Left ventricle myocardium superior (tissue), 1 donor: ENCODE measurements around the gene MAP3K9. TPM values are rescaled to one million over a fixed set of nuclear protein-coding genes. Genes with fewer than 3 reads are reported as not detected.

ENCODE experiments used
- ATAC-seq: fragments of 200-7000 bp; cut with Tn5 transposase; one replicate; pipeline ENCODE4 v1.9.1; 2020; ENCODE audit warnings: mild to moderate bottlenecking, moderate library complexity
- DNase-seq: peaks from one replicate; pipeline ENCODE4 v3.0.0-alpha.2; 2020
- intact Hi-C: fragments of 100-400 bp; cut with micrococcal nuclease; formaldehyde crosslinking; loops from one replicate; pipeline ENCODE4 v1.11.0; 2022
- total RNA-seq: library from RNA; stranded (reverse); fragmentation: NEBNext Ultra II Directional; extraction: Animal tissue kit (Norgen Biotek cat#: 25700); gene quantifications from one replicate; pipeline ENCODE4 v1.2.1, GENCODE V29; 2021
- donor health status: DM: no; HTN: yes; CAD: no; lungs with severe emphysema.

MAP3K9 gene
- total RNA-seq, 1 donor from 2014 or later = 1.6 TPM

GRCh38 chr14:70822530-70823185 is 13.3 kb upstream of the MAP3K9 start:
- ATAC-seq (peak; percentile 60), DNase-seq (peak; percentile 57)
- intact Hi-C loops = no loop called here

DNA sequence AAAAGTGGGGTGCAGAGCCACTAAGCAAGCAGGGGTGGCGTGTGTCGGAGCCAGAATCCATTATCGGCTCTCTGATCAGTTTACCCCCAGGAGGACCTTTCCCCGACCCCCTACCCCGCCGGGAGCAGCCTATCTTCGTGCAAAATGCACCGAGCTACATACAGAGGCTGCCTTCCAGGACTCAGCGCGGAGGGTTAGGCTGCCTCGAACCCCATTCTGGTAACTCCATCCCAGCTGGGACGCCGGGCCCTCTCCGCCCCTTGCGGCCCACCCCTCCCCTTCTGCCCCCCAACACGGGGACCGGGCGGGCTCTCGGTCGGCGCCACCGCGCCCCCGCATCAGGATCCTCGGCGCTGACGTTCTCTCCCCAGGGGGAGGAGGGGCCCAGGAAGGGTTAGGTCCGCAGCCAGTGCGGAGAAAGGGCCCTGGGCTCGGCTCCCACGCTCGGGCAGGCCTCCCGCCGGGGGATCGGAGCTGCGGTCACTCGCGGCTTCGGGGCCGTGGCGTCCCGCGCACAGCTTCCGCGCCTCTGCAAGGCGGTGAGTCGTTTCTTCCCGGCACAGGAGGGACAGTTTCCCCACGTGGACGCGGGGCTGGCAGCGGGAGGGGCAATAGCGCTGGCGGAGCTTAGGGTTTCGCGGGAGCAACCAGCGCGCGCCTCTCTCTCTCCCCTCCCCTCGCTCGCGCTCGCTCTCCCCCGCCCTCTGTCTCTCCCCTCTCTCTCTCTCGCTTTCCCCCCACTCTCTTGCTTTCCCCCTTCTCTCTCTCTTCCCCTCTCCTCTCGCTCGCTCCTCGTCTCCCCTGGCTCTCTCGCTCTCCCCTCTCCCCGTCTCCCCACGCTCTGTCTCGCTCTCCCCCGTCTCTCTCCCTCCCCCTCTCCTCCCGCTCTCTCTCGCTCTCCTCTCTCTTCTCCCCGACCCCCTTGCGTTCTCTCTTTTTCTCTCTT is 12.5 kb upstream of the MAP3K9 start:
- DNase-seq (peak; percentile 70), ATAC-seq (peak; percentile 62)
- intact Hi-C loops = no loop called here

DNA sequence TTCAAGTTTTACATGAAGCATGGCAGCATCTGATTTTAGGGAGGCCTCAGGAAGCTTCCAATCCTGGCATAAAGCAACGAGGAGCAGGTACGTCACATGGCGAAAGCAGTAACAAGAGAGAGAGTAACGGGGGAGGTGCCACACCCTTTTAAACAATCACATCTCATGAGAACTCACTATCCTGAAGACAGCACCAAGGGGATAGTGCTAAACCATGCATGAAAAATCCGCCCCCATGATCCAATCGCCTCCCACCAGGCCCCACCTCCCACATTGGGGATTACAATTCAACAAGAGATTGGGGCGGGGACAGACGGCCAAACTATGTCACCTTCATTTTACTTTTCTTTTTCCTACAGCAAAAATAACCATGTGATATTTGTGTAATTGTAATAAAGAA is 7.2 kb upstream of the MAP3K9 start:
- ATAC-seq (no peak), DNase-seq (no peak)
- intact Hi-C loops = loop anchor here (5.0 kb wide), 1 partner anchor 156 kb away; no protein-coding TSS in a partner anchor

DNA sequence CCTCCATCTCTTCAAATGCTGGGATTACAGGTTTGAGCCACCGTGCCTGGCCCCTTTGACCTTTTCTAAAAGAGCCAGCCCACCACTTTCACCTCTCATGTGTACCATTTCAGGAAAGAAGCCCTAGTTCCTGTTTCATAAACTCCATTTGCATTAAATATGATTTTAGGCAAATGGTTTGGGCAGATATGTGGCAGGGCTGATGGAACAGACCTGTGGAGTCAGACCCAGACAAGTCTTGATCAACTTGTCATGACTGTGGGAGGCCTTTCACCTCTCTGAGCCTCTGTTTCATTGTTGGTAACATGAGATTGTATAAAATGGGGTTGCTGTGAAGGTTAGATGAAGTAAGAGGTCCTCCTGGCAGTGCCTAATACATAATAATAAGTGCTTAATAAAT is 5.2 kb upstream of the MAP3K9 start:
- DNase-seq = no peak
- intact Hi-C loops = no loop called here

DNA sequence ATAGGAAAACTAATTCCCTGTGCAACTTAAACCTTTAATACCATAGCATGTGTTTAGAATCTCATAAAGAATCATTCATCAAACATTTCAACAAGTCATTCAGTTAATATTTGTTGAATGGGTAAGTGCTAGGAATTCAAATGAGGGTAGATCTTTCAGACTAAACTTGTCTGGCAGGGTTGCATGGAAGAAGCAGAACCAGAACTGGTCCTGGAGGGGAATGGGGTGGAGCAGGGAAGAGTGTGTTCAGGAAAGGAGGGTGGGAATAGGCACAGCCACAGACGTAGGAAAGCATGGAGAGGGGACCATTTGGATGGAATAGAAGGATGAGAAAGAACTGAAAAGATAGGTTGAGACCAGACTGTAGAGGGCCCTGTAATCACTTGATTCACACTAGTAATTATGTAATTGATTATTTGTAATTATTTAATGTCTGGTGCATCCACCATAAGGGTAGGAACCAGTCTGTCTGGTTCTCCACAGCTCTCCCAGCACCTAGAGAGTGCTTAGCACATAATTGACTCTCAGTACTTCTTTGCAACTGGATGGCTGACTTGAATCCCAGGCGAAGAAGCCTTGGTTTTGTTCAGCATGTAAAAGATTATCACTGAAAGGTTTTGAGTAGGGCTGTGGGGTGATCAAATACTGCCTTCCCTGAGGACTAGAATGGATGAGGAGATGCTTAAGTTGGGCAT is 3.0 kb upstream of the MAP3K9 start:
- intact Hi-C loops = no loop called here
- ATAC-seq (no peak), DNase-seq (no peak)

More for the DNA sequence above, 5.2 kb upstream of the MAP3K9 start:
- no peak for ATAC-seq

- DNase-seq (no peak), ATAC-seq (no peak)
- intact Hi-C loops = no loop called here
These were observed 2.3 kb upstream of the MAP3K9 start for GRCh38 chr14:70811578-70811977.

GRCh38 chr14:70811050-70811449 is 1.7 kb upstream of the MAP3K9 start:
- ATAC-seq (no peak), DNase-seq (no peak)
- intact Hi-C loops = no loop called here

- DNase-seq (no peak), ATAC-seq (no peak)
- intact Hi-C loops = no loop called here
These were observed 1.3 kb upstream of the MAP3K9 start for GRCh38 chr14:70810621-70811020.

GRCh38 chr14:70808416-70809224 is 693 bp downstream of the MAP3K9 start:
- intact Hi-C loops = no loop called here
- peak; percentile 17 for ATAC-seq
- DNase-seq = peak; percentile 51

DNA sequence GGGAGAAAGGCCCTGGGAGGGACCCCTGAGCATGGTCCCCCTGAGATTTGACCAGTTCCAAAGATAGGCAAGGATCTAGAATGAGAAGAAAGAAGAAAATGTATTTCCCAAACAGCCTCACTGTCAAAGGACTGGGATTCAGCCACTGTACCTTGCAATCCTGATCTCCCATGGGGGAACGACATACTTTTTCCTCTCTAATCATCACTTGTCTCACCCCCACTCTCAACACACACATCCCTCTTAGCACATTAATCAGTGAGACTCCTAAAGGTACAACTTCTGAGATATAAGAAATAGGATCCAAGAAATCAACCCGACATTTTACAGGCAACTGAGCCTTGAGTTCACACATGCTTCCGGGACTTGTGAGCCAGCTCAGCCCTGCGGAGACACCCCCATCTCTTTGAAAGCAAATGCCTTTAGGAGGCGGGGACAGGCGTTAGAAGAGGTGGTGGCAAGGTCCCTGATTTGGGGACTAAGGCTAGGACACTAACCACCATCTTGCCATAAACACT is 1.4 kb downstream of the MAP3K9 start:
- no peak for ATAC-seq
- intact Hi-C loops = no loop called here
- DNase-seq = no peak

GRCh38 chr14:70804556-70805162 is 4.7 kb downstream of the MAP3K9 start:
- ATAC-seq (no peak), DNase-seq (no peak)
- intact Hi-C loops = no loop called here

DNA sequence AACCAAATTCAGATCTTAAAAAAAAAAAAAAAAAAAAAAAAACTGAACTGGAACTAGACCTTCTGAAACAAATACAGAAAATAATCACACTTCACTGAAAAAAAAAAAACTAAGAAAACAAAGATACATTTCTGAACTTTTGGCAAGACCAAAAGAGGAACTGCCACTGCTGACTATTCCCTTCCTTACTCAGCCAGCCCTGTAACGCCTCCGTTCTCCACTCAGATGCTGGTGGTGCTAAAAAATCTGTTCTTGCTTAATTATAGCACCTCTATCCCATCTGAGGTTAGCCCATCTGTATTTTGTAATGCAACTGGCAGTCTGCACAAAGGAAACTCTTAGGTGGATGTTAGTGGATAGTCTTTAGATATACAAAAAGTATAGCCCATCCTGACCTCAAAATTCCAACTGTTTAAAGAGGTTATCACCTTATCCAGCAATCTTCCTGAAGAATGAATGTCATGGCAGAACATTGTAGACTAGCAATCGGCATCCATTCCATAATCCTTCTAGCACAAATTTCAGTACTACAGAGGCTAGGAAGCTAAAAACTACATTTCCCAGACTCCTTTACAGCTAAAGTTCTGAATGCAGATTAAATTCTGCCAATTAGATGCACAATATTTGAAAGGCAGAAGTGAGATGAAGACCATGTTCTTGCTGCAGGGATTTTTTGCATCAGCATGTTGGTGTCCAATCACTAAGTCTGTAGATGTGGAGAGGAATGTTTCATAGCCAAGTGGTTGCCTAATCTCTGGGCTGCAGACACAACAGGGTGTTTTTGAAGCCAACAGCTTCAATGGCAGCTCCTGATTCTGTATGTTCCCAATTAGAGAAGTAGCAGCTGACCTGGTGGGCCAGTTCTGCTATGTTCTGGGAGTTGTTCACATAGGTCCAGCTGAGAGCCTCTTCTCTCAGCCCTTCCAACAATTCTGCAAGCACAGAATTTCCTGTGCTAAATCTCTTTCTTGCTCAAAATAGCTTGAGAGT is 5.7 kb downstream of the MAP3K9 start:
- intact Hi-C loops = no loop called here
- DNase-seq (no peak), ATAC-seq (no peak)

DNA sequence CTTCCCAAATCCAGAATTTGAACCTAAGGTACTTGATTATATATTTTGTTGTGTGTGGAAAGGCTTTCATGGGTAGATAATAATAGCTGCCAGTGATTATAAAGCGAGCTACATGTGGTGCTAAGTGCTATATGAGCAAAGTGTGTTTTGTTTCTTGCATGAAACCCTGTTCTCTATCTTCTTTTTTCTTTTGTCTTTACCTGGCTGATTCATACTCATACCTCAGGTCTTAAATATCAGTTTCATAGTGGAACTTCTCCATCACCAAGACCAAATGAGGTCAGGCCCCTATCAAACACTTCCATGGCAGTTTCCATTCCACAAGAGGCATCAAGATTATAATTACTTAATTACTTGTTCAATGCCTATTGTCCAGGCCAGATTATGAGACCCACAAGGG is 6.9 kb downstream of the MAP3K9 start:
- no peak for ATAC-seq
- intact Hi-C loops = no loop called here
- DNase-seq = no peak

DNA sequence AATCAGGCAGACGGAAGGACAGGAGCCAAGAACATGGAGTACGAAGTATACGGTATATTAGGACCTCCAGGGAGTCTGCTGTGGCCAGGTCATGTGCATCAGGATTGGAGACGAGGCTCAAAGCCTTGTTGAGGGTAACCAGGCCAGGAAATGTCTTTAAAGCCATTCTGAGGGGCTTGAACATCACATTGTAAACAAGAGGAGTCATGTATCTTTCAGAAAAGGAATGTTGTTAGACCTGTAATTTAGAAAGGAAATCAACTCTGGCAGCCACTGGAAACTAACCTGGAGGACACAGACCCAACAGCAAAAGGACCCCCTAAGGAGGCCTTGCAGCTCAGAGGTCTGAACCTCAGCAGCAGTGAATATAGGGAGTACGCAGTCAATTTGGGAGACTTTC is 7.5 kb downstream of the MAP3K9 start:
- no peak for DNase-seq
- intact Hi-C loops = no loop called here
- no peak for ATAC-seq

DNA sequence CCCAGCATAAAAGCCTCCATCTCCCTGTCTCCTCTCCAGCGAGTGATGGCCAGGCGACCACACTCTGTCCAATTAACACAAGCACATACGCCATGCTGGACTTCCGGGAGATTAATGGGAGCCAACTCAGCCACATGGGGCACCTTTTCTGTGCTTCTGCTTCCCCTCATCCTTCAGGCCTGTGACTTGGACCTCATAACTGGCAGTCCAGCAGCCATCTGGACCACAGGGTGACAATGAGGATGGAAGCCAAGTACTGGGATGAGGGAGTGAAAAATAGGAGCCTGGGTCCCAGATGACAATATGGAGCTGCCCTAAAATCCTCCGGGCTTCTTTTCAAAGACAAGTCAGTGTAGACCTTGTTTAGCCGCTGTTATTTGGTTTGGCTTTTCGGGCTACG is 12.8 kb downstream of the MAP3K9 start:
- intact Hi-C loops = no loop called here
- DNase-seq = no peak
- ATAC-seq = no peak

GRCh38 chr14:70794294-70794693 is 15.0 kb downstream of the MAP3K9 start:
- intact Hi-C loops = no loop called here

GRCh38 chr14:70793637-70794036 is 15.7 kb downstream of the MAP3K9 start:
- ATAC-seq (no peak), DNase-seq (no peak)
- intact Hi-C loops = no loop called here

More at GRCh38 chr14:70794294-70794693, 15.0 kb downstream of the MAP3K9 start:
- DNase-seq (no peak), ATAC-seq (no peak)
